Glutamatergic neuron (in vitro differentiated cells): Measurements from ENCODE around the gene LIX1. TPM values are rescaled to one million over a fixed set of nuclear protein-coding genes. Genes with fewer than 3 reads are reported as not detected.

Experiments used
- DNase-seq: peaks from one replicate; pipeline ENCODE4 v3.0.0; 2022
- H3K27ac Mint-ChIP-seq: one replicate; pipeline ENCODE4 v1.8.0; 2020; ENCODE audit warnings: mild to moderate bottlenecking, mixed read lengths, inconsistent platforms; ENCODE audit not compliant: unreplicated experiment
- H3K27me3 Mint-ChIP-seq: one replicate; pipeline ENCODE4 v1.8.0; 2020; ENCODE audit warnings: mild to moderate bottlenecking, moderate library complexity, mixed read lengths, inconsistent platforms; ENCODE audit not compliant: unreplicated experiment
- H3K36me3 Mint-ChIP-seq: one replicate; pipeline ENCODE4 v1.8.0; 2020; ENCODE audit warnings: mild to moderate bottlenecking, mixed read lengths, inconsistent platforms; ENCODE audit not compliant: unreplicated experiment
- H3K4me1 Mint-ChIP-seq: one replicate; pipeline ENCODE4 v1.8.0; 2020; ENCODE audit warnings: mild to moderate bottlenecking, low read depth, mixed read lengths, inconsistent platforms; ENCODE audit not compliant: unreplicated experiment
- H3K4me3 Mint-ChIP-seq: one replicate; pipeline ENCODE4 v1.8.0; 2020; ENCODE audit warnings: mild to moderate bottlenecking, mixed read lengths, inconsistent platforms; ENCODE audit not compliant: unreplicated experiment
- H3K9me3 Mint-ChIP-seq: one replicate; pipeline ENCODE4 v1.8.0; 2020; ENCODE audit warnings: mild to moderate bottlenecking, moderate library complexity, mixed read lengths, inconsistent platforms; ENCODE audit not compliant: unreplicated experiment
- CTCF ChIP-seq: fragments of 200-600 bp; sonication (generic); IDR thresholded peaks from one replicate; pipeline ENCODE4 v1.5.0; 2021; ENCODE audit not compliant: partially characterized antibody, unreplicated experiment
- total RNA-seq: library from RNA; stranded (reverse); fragmentation: NEBNext Ultra II Directional; extraction: Animal tissue kit (Norgen Biotek cat#: 25700); gene quantifications from one replicate; pipeline ENCODE4 v1.2.1, GENCODE V29; 2021; ENCODE audit not compliant: unreplicated experiment

The LIX1 gene
- total RNA-seq, 1 donor from 2014 or later: not detected

DNA sequence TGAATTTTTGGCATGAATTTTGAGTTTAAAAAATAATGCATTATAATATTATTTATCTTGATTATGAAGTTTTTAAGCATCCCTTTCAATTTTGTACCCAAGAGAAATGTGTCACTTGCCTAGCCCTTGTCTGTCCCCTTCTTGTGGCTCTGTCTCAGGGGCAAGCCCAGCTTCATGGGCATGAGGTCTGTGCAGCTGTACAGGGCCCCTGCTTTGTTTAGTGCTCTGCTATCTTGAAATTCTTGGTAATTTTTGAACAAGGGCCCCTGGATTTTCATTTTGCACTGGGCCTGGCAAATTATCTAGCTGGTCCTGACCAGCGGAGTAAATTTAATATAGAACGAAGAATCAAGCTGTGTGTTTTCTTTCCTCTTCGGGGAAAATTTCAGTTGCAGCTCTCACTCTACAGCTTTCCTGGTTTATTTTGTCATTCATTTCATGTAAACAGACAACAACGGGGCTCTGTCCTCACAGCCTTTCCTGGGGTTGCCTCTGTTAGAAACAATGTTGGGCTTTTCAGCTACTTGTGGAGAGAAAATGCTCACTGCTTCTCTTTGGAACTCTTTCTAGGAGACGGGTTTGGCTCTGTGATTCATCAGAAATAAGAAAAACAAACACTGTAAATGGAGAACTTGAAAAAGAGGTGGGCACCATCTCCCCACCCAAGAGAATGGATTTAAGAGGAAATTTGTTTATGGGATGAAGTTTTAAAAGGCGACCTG, 41.1 kb downstream of the LIX1 start:
- Mint-ChIP-seq H3K4me1 (peaks cover 6% of the 10 kb centered on the region), H3K36me3 (no peaks in the 10 kb centered on the region), H3K4me3 (no peak overlapping the region), H3K27me3 (no peaks in the 10 kb centered on the region), H3K9me3 (no peaks in the 10 kb centered on the region), H3K27ac (no peak overlapping the region)
- no peak for TF ChIP-seq CTCF
- no peak for DNase-seq

GRCh38 chr5:97100476-97100875, 41.9 kb downstream of the LIX1 start:
- H3K36me3 Mint-ChIP-seq: no peaks in the 10 kb centered on the region
- H3K9me3 Mint-ChIP-seq: no peaks in the 10 kb centered on the region
- peaks cover 6% of the 10 kb centered on the region for H3K4me1 Mint-ChIP-seq
- no peak overlapping the region for H3K4me3 Mint-ChIP-seq
- TF ChIP-seq CTCF: no peak
- DNase-seq: no peak
- no peaks in the 10 kb centered on the region for H3K27me3 Mint-ChIP-seq
- no peak overlapping the region for H3K27ac Mint-ChIP-seq

GRCh38 chr5:97098922-97099321, 43.5 kb downstream of the LIX1 start:
- no peaks in the 10 kb centered on the region for H3K36me3 Mint-ChIP-seq

DNA sequence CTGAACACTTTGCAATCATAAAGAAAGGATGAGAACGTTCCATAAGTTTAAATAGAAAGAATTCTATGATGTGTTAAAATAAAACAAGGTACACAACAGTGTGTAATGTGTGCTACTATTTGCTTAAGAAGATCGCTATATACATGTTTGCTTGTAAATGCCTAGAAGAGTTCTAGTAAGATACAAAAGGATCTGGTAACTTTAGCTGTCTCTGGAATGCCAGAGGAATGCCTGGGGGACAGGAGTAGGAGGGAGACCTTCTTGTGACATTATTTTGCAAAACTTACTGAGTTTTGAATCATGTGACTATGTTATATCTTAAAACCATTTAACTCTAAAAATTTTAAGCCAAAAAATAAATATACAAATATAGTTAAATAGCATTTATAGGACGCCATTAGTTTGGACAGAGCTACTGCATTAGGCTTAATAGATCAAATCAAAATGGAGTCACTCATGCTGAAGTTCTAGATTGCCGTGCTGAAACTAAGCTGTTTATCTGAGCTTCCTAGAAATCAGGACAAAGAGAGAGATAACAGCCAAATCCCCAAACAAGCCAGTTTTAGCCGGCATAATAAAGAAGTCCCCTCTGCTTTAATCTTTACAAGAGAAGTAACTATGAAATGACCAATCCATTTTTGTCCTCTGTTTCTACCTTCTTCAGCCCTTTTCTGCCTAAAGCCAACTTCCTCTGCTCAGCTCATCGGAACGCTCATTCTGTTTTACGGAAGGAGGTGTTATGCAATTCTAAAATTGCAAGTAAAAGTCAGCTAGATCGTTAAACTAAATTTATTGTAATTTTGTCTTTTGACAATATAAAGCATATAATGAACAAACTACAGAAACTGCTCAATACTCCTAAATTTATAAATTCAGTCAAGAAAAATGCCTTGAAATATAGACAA, 44.8 kb downstream of the LIX1 start:
- no peaks in the 10 kb centered on the region for H3K36me3 Mint-ChIP-seq
- no peaks in the 10 kb centered on the region for H3K9me3 Mint-ChIP-seq
- peaks cover 6% of the 10 kb centered on the region for H3K4me1 Mint-ChIP-seq
- no peak overlapping the region for H3K27ac Mint-ChIP-seq
- no peak for TF ChIP-seq CTCF
- H3K4me3 Mint-ChIP-seq: no peak overlapping the region
- no peak for DNase-seq
- H3K27me3 Mint-ChIP-seq: no peaks in the 10 kb centered on the region

More at GRCh38 chr5:97098922-97099321, 43.5 kb downstream of the LIX1 start:
- Mint-ChIP-seq H3K4me1 (peaks cover 6% of the 10 kb centered on the region), H3K9me3 (no peaks in the 10 kb centered on the region), H3K27me3 (no peaks in the 10 kb centered on the region), H3K27ac (no peak overlapping the region), H3K4me3 (no peak overlapping the region)
- no peak for TF ChIP-seq CTCF
- no peak for DNase-seq

DNA sequence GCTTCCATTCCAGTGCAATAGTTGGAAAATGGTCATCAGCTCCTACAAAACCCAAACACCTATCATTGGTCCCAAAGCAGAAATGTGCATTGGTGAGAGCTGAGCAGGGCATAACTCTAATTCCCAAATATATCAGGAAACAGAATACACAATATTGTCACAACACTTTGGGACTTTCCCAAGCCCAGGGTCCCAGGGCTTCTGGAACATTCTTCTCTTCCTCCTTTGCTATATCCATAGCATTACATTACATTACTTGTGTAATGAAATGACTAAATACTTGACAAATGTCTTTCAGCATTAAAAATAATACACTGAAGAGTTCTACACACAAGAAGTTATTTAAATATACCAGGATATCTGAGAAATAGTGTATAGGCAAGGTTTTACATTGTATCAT, 45.6 kb downstream of the LIX1 start:
- H3K4me1 Mint-ChIP-seq: peaks cover 6% of the 10 kb centered on the region

More for the DNA sequence above, 45.6 kb downstream of the LIX1 start:
- Mint-ChIP-seq H3K4me3 (no peak overlapping the region), H3K36me3 (no peaks in the 10 kb centered on the region), H3K27ac (no peak overlapping the region), H3K9me3 (no peaks in the 10 kb centered on the region), H3K27me3 (no peaks in the 10 kb centered on the region)
- no peak for DNase-seq
- no peak for TF ChIP-seq CTCF
